HEK293 (cell line): Measurements from ENCODE around the gene CHIT1.

Source experiments
- FEZF1 ChIP-seq: fragments of 450-650 bp; formaldehyde crosslinking; IDR thresholded peaks from 2 replicates; pipeline ENCODE4 v1.5.1; 2016; ENCODE audit warnings: missing biosample characterization, missing genetic modification characterization
- HOXA7 ChIP-seq: sonication (generic); formaldehyde crosslinking; IDR thresholded peaks from 2 replicates; pipeline ENCODE4 v1.8.1; 2022; ENCODE audit warnings: missing genetic modification reagents, borderline replicate concordance
- HOXD13 ChIP-seq: sonication (generic); formaldehyde crosslinking; IDR thresholded peaks from 2 replicates; pipeline ENCODE4 v1.8.0; 2022; ENCODE audit warnings: missing genetic modification reagents, borderline replicate concordance
- MZF1 ChIP-seq: fragments of 450-650 bp; formaldehyde crosslinking; IDR thresholded peaks from 2 replicates; pipeline ENCODE4 v1.5.1; 2017; ENCODE audit warnings: missing biosample characterization, missing genetic modification characterization, borderline replicate concordance
- OVOL3 ChIP-seq: fragments of 450-650 bp; formaldehyde crosslinking; IDR thresholded peaks from 2 replicates; pipeline ENCODE4 v1.5.1; 2016; ENCODE audit warnings: missing biosample characterization, missing genetic modification characterization
- PRDM1 ChIP-seq: fragments of 450-650 bp; formaldehyde crosslinking; IDR thresholded peaks from 2 replicates; pipeline ENCODE4; 2016; ENCODE audit warnings: missing biosample characterization, missing genetic modification characterization
- SCRT1 ChIP-seq: fragments of 450-650 bp; formaldehyde crosslinking; IDR thresholded peaks from 2 replicates; pipeline ENCODE4 v1.5.1; 2016; ENCODE audit warnings: missing biosample characterization, missing genetic modification characterization, borderline replicate concordance
- SCRT2 ChIP-seq: fragments of 450-650 bp; formaldehyde crosslinking; IDR thresholded peaks from 2 replicates; pipeline ENCODE4 v1.5.1; 2016; ENCODE audit warnings: missing biosample characterization, missing genetic modification characterization
- SP2 ChIP-seq: fragments of 450-650 bp; formaldehyde crosslinking; IDR thresholded peaks from 2 replicates; pipeline ENCODE4 v1.5.1; 2016; ENCODE audit warnings: missing biosample characterization, missing genetic modification characterization
- SP7 ChIP-seq: fragments of 450-650 bp; formaldehyde crosslinking; IDR thresholded peaks from 2 replicates; pipeline ENCODE4 v1.5.1; 2016; ENCODE audit warnings: missing biosample characterization, missing genetic modification characterization
- YY2 ChIP-seq: fragments of 450-650 bp; formaldehyde crosslinking; IDR thresholded peaks from 2 replicates; pipeline ENCODE4 v1.5.1; 2016; ENCODE audit warnings: missing biosample characterization, missing genetic modification characterization
- ZBTB1 ChIP-seq: fragments of 450-650 bp; formaldehyde crosslinking; IDR thresholded peaks from 2 replicates; pipeline ENCODE4 v1.5.1; 2016; ENCODE audit warnings: missing biosample characterization, missing genetic modification characterization
- ZBTB17 ChIP-seq: fragments of 450-650 bp; formaldehyde crosslinking; IDR thresholded peaks from 2 replicates; pipeline ENCODE4 v1.5.1; 2016; ENCODE audit warnings: missing biosample characterization, missing genetic modification characterization
- ZBTB48 ChIP-seq: fragments of 450-650 bp; formaldehyde crosslinking; IDR thresholded peaks from 2 replicates; pipeline ENCODE4 v1.5.1; 2016; ENCODE audit warnings: missing biosample characterization, missing genetic modification characterization
- ZFHX2 ChIP-seq: fragments of 450-650 bp; formaldehyde crosslinking; conservative IDR thresholded peaks from 2 replicates; pipeline ENCODE4 v1.5.1; 2016; ENCODE audit warnings: missing biosample characterization, missing genetic modification characterization
- ZNF174 ChIP-seq: fragments of 450-650 bp; formaldehyde crosslinking; IDR thresholded peaks from 2 replicates; pipeline ENCODE4 v1.5.0; 2017; ENCODE audit warnings: missing biosample characterization, mild to moderate bottlenecking, missing genetic modification characterization
- ZNF2 ChIP-seq: fragments of 450-650 bp; formaldehyde crosslinking; IDR thresholded peaks from 2 replicates; pipeline ENCODE4 v1.5.1; 2016; ENCODE audit warnings: missing biosample characterization, missing genetic modification characterization
- ZNF473 ChIP-seq: fragments of 450-650 bp; formaldehyde crosslinking; IDR thresholded peaks from 2 replicates; pipeline ENCODE4 v1.5.1; 2017; ENCODE audit warnings: missing biosample characterization, missing genetic modification characterization
- ZNF549 ChIP-seq: fragments of 450-650 bp; IDR thresholded peaks from 2 replicates; pipeline ENCODE4 v1.5.1; 2018; ENCODE audit warnings: missing biosample characterization, missing genetic modification characterization, mild to moderate bottlenecking, inconsistent platforms, moderate library complexity
- ZNF571 ChIP-seq: fragments of 450-650 bp; formaldehyde crosslinking; IDR thresholded peaks from 2 replicates; pipeline ENCODE4 v1.5.0; 2017; ENCODE audit warnings: missing biosample characterization, missing genetic modification characterization
- ZNF596 ChIP-seq: fragments of 450-650 bp; IDR thresholded peaks from 2 replicates; pipeline ENCODE4 v1.5.0; 2018; ENCODE audit warnings: missing biosample characterization, mild to moderate bottlenecking, missing genetic modification characterization, moderate library complexity
- ZNF654 ChIP-seq: fragments of 450-650 bp; formaldehyde crosslinking; IDR thresholded peaks from 2 replicates; pipeline ENCODE4 v1.5.1; 2016; ENCODE audit warnings: low read depth, missing biosample characterization, missing genetic modification characterization
- ZNF677 ChIP-seq: fragments of 450-650 bp; IDR thresholded peaks from 2 replicates; pipeline ENCODE4 v1.5.0; 2018; ENCODE audit warnings: missing biosample characterization, mild to moderate bottlenecking, missing genetic modification characterization, moderate library complexity
- ZNF76 ChIP-seq: fragments of 450-650 bp; formaldehyde crosslinking; IDR thresholded peaks from 2 replicates; pipeline ENCODE4; 2016; ENCODE audit warnings: low read depth, missing biosample characterization, missing genetic modification characterization, borderline replicate concordance
- ZNF843 ChIP-seq: fragments of 450-650 bp; formaldehyde crosslinking; IDR thresholded peaks from 2 replicates; pipeline ENCODE4 v1.5.1; 2016; ENCODE audit warnings: missing biosample characterization, missing genetic modification characterization
- ZSCAN30 ChIP-seq: fragments of 450-650 bp; IDR thresholded peaks from 2 replicates; pipeline ENCODE4 v1.5.1; 2018; ENCODE audit warnings: missing biosample characterization, mild to moderate bottlenecking, missing genetic modification characterization, moderate library complexity
- TF ChIP-seq, protein P1 (sequence below): fragments of 450-650 bp; formaldehyde crosslinking; IDR thresholded peaks from 2 replicates; pipeline ENCODE4 v1.5.1; 2016; ENCODE audit warnings: missing biosample characterization, missing genetic modification characterization
- TF ChIP-seq, protein P2 (sequence below): IDR thresholded peaks from 2 replicates; pipeline ENCODE4 v1.6.1; 2011; ENCODE audit warnings: mild to moderate bottlenecking, low read depth, low read length, borderline replicate concordance
- TF ChIP-seq, protein P3 (sequence below): fragments of 450-650 bp; formaldehyde crosslinking; IDR thresholded peaks from 2 replicates; pipeline ENCODE4 v1.5.1; 2016; ENCODE audit warnings: missing biosample characterization, missing genetic modification characterization
- TF ChIP-seq, protein P4 (sequence below): fragments of 450-650 bp; formaldehyde crosslinking; IDR thresholded peaks from 2 replicates; pipeline ENCODE4 v1.5.1; 2017; ENCODE audit warnings: missing biosample characterization, mild to moderate bottlenecking, missing genetic modification characterization, moderate library complexity
- TF ChIP-seq, protein P5 (sequence below): fragments of 450-650 bp; formaldehyde crosslinking; IDR thresholded peaks from 2 replicates; pipeline ENCODE4 v1.5.1; 2016; ENCODE audit warnings: missing biosample characterization, missing genetic modification characterization

Gene CHIT1

DNA sequence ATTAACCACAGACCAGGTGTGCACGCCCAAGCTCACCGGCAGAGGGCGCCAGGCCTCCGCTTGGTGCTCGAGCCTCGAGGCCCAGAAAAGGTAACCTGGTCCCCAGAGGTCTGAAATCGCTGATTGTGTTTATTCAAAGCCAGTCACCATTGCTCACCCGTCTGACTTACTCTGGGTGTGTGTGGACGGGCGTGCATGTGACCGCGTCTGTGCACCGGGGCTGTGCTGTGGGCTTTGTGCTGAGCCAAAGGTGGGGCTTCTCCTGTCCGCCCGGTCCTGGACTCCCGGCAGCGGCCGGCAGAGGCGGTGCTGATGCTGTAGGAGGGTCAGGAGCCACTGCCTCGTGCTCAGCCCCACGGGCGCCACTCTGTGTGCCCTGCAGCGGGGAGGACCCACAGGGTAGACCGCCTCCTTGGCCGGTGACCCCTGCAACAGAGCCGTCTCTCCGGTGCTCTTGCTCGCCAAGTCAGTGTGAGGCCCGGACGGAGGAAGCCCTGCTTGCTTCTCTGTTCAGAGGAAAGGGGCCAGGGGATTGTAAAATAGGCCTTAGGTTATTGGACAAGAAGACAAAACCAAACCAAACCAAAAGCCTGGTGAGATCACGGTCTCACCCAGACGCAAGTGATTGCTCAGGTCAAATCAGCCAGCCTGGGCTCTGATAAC lies 43.9 kb upstream of the CHIT1 start (continued):
- peak; percentile 68 for TF ChIP-seq SP7 (tag by site-specific recombination)
- TF ChIP-seq OVOL3 (tag by site-specific recombination), result no peak
- TF ChIP-seq ZNF76, result peak; percentile 45; the same call in 1 of the 2 replicates
- peak; percentile 69; the same call in 1 of the 2 replicates for TF ChIP-seq ZBTB48
- no peak for TF ChIP-seq ZBTB1 (tag by site-specific recombination)
- TF ChIP-seq, protein P1, sequence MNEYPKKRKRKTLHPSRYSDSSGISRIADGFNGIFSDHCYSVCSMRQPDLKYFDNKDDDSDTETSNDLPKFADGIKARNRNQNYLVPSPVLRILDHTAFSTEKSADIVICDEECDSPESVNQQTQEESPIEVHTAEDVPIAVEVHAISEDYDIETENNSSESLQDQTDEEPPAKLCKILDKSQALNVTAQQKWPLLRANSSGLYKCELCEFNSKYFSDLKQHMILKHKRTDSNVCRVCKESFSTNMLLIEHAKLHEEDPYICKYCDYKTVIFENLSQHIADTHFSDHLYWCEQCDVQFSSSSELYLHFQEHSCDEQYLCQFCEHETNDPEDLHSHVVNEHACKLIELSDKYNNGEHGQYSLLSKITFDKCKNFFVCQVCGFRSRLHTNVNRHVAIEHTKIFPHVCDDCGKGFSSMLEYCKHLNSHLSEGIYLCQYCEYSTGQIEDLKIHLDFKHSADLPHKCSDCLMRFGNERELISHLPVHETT (tag by site-specific recombination), result no peak; the same call in 1 of the 2 replicates
- TF ChIP-seq HOXD13 (CRISPR knock-in tag), result no peak
- TF ChIP-seq YY2 (tag by site-specific recombination), result peak; percentile 9; the same call in 1 of the 2 replicates
- TF ChIP-seq ZNF654 (tag by site-specific recombination), result peak; percentile 94
- no peak for TF ChIP-seq ZNF596 (tag by site-specific recombination)
- TF ChIP-seq SCRT2 (tag by site-specific recombination), result no peak
- TF ChIP-seq, protein P2, sequence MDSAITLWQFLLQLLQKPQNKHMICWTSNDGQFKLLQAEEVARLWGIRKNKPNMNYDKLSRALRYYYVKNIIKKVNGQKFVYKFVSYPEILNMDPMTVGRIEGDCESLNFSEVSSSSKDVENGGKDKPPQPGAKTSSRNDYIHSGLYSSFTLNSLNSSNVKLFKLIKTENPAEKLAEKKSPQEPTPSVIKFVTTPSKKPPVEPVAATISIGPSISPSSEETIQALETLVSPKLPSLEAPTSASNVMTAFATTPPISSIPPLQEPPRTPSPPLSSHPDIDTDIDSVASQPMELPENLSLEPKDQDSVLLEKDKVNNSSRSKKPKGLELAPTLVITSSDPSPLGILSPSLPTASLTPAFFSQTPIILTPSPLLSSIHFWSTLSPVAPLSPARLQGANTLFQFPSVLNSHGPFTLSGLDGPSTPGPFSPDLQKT, result no peak
- peak; percentile 82 for TF ChIP-seq ZBTB17 (tag by site-specific recombination)
- peak; percentile 65 for TF ChIP-seq FEZF1 (tag by site-specific recombination)
- peak; percentile 77 for TF ChIP-seq ZSCAN30 (tag by site-specific recombination)
- TF ChIP-seq ZNF549 (tag by site-specific recombination), result no peak
- no peak for TF ChIP-seq ZNF174 (tag by site-specific recombination)
- no peak for TF ChIP-seq SCRT1
- TF ChIP-seq, protein P3, sequence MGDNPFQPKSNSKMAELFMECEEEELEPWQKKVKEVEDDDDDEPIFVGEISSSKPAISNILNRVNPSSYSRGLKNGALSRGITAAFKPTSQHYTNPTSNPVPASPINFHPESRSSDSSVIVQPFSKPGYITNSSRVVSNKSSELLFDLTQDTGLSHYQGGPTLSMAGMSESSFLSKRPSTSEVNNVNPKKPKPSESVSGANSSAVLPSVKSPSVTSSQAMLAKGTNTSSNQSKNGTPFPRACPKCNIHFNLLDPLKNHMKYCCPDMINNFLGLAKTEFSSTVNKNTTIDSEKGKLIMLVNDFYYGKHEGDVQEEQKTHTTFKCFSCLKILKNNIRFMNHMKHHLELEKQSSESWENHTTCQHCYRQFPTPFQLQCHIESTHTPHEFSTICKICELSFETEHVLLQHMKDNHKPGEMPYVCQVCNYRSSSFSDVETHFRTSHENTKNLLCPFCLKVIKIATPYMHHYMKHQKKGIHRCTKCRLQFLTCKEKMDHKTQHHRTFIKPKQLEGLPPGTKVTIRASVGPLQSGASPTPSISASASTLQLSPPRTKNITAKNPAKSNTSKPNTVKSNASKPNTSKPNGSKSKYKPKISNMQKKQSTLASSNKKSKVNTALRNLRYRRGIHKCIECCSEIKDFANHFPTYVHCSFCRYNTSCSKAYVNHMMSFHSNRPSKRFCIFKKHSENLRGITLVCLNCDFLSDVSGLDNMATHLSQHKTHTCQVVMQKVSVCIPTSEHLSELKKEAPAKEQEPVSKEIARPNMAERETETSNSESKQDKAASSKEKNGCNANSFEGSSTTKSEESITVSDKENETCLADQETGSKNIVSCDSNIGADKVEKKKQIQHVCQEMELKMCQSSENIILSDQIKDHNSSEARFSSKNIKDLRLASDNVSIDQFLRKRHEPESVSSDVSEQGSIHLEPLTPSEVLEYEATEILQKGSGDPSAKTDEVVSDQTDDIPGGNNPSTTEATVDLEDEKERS (tag by site-specific recombination), result no peak
- TF ChIP-seq PRDM1 (tag by site-specific recombination), result no peak
- no peak; the same call in 1 of the 2 replicates for TF ChIP-seq ZFHX2 (tag by site-specific recombination)
- TF ChIP-seq ZNF571 (tag by site-specific recombination), result no peak
- no peak for TF ChIP-seq ZNF677 (tag by site-specific recombination)
- TF ChIP-seq, protein P4, sequence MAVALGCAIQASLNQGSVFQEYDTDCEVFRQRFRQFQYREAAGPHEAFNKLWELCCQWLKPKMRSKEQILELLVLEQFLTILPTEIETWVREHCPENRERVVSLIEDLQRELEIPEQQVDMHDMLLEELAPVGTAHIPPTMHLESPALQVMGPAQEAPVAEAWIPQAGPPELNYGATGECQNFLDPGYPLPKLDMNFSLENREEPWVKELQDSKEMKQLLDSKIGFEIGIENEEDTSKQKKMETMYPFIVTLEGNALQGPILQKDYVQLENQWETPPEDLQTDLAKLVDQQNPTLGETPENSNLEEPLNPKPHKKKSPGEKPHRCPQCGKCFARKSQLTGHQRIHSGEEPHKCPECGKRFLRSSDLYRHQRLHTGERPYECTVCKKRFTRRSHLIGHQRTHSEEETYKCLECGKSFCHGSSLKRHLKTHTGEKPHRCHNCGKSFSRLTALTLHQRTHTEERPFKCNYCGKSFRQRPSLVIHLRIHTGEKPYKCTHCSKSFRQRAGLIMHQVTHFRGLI (tag by site-specific recombination), result peak; percentile 63
- TF ChIP-seq SP2 (tag by site-specific recombination), result peak; percentile 22; the same call in 1 of the 2 replicates
- peak; percentile 87; the same call in 1 of the 2 replicates for TF ChIP-seq ZNF2 (tag by site-specific recombination)
- TF ChIP-seq MZF1, result no peak
- TF ChIP-seq, protein P5, sequence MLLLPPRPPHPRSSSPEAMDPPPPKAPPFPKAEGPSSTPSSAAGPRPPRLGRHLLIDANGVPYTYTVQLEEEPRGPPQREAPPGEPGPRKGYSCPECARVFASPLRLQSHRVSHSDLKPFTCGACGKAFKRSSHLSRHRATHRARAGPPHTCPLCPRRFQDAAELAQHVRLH (tag by site-specific recombination), result peak; percentile 68
- TF ChIP-seq ZNF473 (tag by site-specific recombination), result no peak
- TF ChIP-seq ZNF843, result 0 out of 2 replicates have a peak, but pooled peaks have one; percentile 10
- TF ChIP-seq HOXA7 (CRISPR knock-in tag), result no peak
